Stimulated activated CD8-positive, alpha-beta memory T cell treated with anti-CD3 and anti-CD28 coated beads, Interleukin-12 subunit alpha, Interleukin-12 subunit beta, amount 100 ng/mL, for 1 hour (primary cell): ENCODE results near the gene CGNL1.

Experiments
- DNase-seq: peaks from one replicate; pipeline ENCODE4 v3.0.0-alpha.2; 2020; ENCODE audit warnings: low read depth

The CGNL1 gene

GRCh38 chr15:57354436-57355123, 21.7 kb upstream of the CGNL1 start:
- no peak for DNase-seq

DNA sequence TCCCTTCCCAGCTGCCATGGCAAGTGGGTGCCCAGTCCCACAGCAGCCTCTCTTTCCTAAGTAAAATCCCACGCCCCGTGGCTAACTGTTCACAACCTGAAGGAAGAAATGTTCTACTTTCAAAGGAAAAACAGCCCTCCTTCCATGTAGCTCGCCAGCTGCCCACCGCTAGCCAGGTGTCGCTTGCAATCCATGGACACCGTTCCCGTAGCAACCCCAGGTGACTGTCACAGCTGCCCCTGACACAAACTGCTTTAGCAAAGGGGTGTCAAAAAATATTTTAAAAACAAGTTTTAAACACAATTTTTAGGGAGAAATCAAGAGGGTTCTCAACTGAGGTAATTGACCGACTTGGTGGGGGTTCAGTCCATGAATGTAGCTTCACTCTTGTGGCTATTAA, 21.0 kb upstream of the CGNL1 start:
- DNase-seq = no peak

GRCh38 chr15:57356178-57356577, 20.1 kb upstream of the CGNL1 start:
- DNase-seq = no peak

- no peak for DNase-seq
These were observed 19.7 kb upstream of the CGNL1 start for GRCh38 chr15:57356636-57357035.

DNA sequence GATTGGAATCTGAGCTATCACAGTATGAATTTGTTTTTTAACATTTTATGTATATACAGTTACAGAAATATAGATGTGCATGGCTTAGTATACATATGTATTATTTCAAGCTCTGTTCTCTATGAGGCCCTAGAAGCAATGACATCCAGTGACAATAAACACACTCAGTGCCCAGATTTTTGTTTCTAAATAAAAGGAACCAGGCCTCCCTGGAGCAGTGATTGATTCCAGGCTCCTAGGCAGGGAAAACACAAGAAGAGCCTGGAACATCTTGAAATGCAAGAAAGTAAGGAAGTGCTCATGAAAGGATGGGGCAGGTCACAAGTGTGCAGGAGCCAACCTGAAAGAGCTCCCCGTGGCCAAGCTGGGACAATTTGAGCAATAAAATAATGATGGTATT, 18.5 kb upstream of the CGNL1 start:
- no peak for DNase-seq

- DNase-seq = no peak
These were observed 17.7 kb upstream of the CGNL1 start for GRCh38 chr15:57358571-57358970.

GRCh38 chr15:57363661-57364060, 12.6 kb upstream of the CGNL1 start:
- DNase-seq = no peak

GRCh38 chr15:57364282-57365007, 11.9 kb upstream of the CGNL1 start:
- DNase-seq = no peak

DNA sequence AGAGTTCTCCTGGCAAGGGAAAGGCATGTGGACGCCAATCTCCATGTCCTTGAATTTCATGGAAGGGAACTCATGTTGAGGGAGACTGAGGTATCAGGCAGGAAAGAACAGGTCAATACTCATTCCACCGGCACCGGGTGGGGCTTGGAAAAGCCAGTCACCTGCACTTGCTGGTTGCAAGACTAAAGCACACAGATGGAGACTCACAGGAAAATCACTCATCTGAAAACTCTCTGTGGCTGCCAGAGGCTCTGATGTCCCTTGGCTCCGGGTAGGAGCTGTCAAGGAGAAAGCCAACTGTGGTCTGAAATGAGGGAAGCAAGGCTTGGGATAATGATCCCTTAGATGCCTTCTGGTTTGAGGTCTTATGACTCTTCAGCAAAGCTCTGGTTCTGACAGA, 8.7 kb upstream of the CGNL1 start:
- no peak for DNase-seq

DNA sequence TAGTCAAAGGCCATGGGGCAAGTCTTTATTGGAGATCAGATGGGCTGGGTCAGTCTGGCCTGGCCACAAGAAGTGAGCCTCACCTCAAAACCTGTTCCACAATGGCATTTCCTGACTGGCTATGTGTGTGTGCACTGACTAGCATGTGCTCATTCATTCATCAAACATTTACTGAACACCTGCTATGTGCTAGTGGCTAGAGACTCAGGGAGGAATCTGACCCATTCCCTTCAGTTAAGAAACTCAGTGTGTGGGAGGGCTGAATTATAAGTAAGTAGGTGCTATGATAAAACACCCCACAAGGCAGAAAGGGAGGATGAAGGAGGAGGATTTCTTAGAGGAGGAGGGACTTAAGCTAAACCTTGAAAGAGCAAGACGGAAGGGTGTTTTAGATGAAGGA, 5.4 kb upstream of the CGNL1 start:
- DNase-seq = no peak

DNA sequence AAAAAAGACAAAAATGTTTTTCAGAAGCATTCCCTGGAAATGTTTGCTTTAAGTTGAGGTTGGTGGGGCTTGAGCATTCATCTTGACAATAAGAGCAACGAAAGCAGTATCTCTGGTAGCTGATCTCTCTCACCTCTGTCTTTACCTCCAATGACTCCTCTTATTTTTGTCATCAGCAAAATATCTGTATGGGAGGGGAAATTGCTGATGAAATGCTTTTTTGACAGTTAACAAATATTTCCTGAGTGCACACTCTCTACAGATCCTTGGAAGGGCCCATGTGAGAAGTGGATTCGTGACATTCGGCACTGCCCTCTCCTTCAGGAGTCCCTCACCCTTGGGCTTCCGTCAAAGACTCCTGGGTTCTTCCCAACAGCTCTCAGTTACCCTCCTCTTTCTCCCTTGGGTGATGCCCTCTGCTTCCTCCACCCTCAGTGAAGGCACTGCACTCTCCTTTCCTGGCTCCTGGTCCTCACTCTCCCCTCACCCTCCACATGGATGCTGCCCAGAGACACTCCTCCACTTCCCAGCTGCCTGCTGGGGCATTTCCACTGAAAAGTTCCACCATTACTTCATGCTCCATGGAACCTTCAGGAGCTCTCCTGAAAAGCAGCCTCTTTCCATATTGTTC, 2.9 kb upstream of the CGNL1 start:
- no peak for DNase-seq

- DNase-seq = no peak
These were observed 2.4 kb upstream of the CGNL1 start for GRCh38 chr15:57373882-57374276.

DNA sequence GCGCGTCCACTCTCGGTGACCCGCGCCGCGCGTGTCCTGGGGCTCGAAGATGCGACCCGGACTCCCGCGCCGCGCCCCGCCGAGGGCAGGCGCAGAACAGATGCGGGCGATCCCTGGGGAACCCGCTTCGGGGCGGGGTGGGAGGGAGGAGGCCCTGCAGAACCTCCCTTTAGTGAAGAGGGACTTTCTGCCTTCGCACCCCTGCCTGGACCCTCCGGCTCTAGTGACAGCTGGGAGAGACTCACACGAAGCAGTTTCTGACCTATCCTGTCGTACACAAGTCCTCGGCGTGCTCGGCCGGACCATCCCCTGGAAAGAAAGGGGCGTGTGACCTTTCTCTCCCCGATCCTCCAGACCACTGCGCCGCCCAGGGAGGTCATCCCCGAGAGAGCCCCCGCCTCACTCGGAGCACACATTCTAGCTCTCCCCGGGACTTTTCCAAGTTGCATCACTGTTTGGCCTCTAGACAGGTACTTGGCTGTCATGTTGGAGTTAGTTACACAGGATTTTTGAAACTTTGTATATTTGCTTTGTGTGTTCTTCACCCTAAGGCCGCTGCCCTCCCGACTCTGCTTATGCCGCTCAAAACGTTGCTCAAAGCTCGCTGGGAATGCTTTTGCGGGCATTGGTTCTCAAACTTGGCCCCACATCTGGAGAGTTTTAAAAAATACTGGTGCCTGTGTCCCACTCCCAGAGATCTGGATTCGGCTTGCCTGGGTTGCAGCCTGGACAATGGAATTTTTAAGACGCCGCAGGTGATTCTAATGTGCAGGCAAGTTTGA, 582 bp downstream of the CGNL1 start:
- no peak for DNase-seq

- DNase-seq = no peak
These were observed 1.2 kb downstream of the CGNL1 start for GRCh38 chr15:57377478-57377847.

DNA sequence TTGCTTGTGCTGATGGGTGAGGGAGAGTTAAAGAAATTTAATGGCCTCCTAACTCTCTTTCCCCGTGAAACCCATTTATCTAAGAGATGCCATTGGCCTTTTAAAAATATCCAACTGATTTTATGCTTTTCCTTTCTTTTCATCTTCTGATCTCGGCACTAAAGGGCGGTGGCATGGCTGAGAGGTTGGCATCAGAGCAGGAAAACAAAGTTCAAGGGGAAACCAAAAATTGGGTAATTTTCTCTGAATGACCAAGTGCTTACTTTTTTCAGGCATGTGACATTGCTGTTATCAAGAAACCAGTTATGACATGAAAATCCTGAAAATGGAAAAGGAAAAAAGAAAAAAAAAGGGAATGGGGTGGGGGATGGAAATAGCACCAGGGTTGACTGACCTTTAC, 3.2 kb downstream of the CGNL1 start:
- DNase-seq = no peak

DNA sequence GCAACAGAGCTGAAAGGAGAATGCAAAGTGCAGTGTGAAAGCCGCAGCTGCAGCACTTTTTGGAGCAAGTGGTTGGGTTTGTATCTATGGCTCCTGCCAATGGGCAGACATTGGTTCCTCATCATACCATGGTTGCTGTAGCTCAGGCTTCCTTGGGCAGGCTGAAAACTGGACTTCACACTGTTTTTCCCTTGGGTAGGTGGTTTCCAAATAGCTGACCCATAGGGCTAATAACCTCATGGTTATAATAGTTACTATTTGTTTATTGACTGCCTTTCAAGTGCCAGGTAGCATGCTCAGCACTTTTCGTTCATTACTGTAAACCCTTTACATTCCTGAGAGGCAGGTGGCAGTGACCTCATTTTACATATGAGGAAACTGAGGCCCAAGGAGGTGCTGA, 4.5 kb downstream of the CGNL1 start:
- no peak for DNase-seq

DNA sequence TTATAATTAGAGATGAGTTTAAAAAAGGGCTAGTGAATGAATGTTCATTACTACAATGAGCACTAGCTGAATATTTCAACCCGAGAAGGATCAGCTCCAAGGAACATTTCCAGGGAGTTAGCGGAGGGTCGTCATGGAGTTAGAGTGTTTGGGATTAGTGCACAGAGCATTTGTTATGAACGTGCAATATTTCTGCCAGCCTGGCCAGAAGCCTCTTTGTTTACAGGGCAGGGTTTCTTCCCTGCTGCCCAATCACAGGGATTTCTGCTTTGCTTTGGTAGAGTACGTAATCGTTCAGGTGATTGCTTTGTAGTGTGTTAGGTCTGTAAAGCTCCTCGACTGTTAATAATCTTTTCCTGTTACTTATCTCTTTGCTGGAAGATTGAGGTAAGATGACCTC, 5.9 kb downstream of the CGNL1 start:
- DNase-seq = no peak

DNA sequence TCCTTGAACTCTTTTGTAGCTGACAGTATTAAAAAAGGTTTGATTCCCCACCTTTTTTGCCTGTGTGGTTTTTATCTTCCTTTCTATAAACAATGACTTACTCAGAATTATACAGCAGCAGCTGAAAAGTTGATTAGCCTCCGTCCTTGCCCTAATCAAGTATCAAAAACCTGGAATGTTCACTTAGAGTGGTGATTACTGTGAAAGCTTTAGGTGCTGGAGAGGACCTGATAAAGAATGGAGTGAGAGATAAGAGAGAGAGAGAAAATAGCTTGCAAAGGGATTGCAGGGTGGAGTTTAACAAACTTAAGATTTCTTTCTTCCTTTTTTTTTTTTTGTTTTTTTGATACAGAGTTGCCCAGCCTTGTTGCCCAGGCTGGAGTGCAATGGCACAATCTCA, 6.7 kb downstream of the CGNL1 start:
- no peak for DNase-seq

- DNase-seq = no peak
These were observed 7.7 kb downstream of the CGNL1 start for GRCh38 chr15:57384024-57384423.

DNA sequence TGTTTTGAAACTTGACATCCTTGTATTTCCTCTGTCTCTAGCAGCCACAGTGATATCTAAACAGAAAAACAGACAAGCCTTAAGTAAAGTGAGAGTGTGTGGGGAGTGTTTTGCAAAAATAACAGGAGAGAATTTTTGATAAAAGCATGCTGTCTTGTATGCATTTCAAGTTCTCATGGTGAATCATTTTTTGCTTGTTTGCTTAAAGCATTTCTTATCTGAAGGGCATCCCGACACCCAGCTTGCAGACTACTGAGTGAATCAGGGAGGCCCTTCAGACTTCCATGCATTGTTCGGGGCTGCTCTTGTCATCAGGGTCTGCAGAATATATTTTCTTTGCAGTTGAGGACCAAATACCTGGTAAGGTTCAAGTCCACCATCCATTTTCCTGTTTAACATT, 8.5 kb downstream of the CGNL1 start:
- DNase-seq = no peak

GRCh38 chr15:57385923-57386390, 9.7 kb downstream of the CGNL1 start:
- no peak for DNase-seq

- no peak for DNase-seq
These were observed 10.7 kb downstream of the CGNL1 start for GRCh38 chr15:57386976-57387375.
